ENCODE results near the gene CYB5RL.

- TF ChIP-seq POLR2A (IDR thresholded peaks at IDR 0.05) (no peak), EP300 (IDR thresholded peaks at IDR 0.05) (no peak)
Observed at GRCh38 chr1:54161495-54162168, 38.2 kb downstream of the CYB5RL start.

All from sigmoid colon (tissue), 4 donors.